Activated T-helper 2 cell treated with anti-CD3 and anti-CD28 coated beads, Interferon-gamma antibody, Interleukin-2, Interleukin-4, amounts not matched to agents 10 μg/mL and 5 μg/mL and 100 μg/mL, durations not matched to agents 14 hours and 24 hours and 36 hours (primary cell): Measurements from ENCODE around the gene SERPINB2. TPM values are rescaled to one million over a fixed set of nuclear protein-coding genes. Genes with fewer than 3 reads are reported as not detected.

Experiments
- DNase-seq: peaks from one replicate; pipeline ENCODE4 v3.0.0; 2021; ENCODE audit warnings: low spot score
- H3K27ac Mint-ChIP-seq: one replicate; pipeline ENCODE4 v1.8.0; 2021; ENCODE audit warnings: mixed read lengths
- H3K27me3 Mint-ChIP-seq: one replicate; pipeline ENCODE4 v1.8.0; 2021; ENCODE audit warnings: low read depth, mixed read lengths
- H3K36me3 Mint-ChIP-seq: one replicate; pipeline ENCODE4 v1.8.0; 2021; ENCODE audit warnings: low read depth, mixed read lengths
- H3K4me1 Mint-ChIP-seq: one replicate; pipeline ENCODE4 v1.8.0; 2021; ENCODE audit warnings: low read depth, mixed read lengths
- H3K4me3 Mint-ChIP-seq: one replicate; pipeline ENCODE4 v1.8.0; 2021; ENCODE audit warnings: low read depth, mild to moderate bottlenecking, moderate library complexity, mixed read lengths
- H3K9me3 Mint-ChIP-seq: one replicate; pipeline ENCODE4 v1.8.0; 2021; ENCODE audit warnings: mixed read lengths
- intact Hi-C: fragments of 100-400 bp; cut with micrococcal nuclease; formaldehyde crosslinking; loops from one replicate; pipeline ENCODE4 v1.15.1; 2023
- total RNA-seq: library from RNA; stranded (reverse); gene quantifications from 2 replicates; pipeline ENCODE4 v1.2.3, GENCODE V29; 2022

The SERPINB2 gene, protein sequence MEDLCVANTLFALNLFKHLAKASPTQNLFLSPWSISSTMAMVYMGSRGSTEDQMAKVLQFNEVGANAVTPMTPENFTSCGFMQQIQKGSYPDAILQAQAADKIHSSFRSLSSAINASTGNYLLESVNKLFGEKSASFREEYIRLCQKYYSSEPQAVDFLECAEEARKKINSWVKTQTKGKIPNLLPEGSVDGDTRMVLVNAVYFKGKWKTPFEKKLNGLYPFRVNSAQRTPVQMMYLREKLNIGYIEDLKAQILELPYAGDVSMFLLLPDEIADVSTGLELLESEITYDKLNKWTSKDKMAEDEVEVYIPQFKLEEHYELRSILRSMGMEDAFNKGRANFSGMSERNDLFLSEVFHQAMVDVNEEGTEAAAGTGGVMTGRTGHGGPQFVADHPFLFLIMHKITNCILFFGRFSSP
- not detected in 2 replicates for total RNA-seq

DNA sequence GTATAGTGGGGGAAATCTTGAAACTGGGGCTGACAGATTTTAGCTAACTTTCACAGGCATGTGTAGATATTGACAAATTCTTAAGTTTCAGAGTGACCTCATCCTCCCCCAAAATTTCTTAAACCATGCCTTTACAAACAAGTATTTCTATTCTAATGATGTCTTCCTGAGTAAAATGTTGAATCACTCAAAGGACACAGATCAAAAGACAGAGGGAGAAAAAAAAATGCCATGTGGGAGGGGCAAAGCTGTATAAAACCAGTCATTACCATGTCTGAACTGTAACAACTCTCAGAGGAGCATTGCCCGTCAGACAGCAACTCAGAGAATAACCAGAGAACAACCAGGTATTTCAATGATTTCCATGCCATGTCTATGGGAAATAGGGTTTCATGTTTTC is at the start of gene SERPINB2:
Gene SERPINB2 (plus strand): TSS at position 282 of the 400 bp plus-strand sequence. CDS start 3,740 bp downstream, outside the sequence.
- Mint-ChIP-seq H3K27me3 (peaks cover 12% of the 10 kb centered on the region), H3K36me3 (no peaks in the 10 kb centered on the region), H3K4me1 (peaks cover 4% of the 10 kb centered on the region), H3K4me3 (no peak within 1 kb of the TSS), H3K27ac (no peak within 1 kb of the TSS), H3K9me3 (no peaks in the 10 kb centered on the region)
- DNase-seq, result no peak
- intact Hi-C loops, result loop anchor here (5.0 kb wide), 1 partner anchor 50 kb away; no protein-coding TSS in a partner anchor

DNA sequence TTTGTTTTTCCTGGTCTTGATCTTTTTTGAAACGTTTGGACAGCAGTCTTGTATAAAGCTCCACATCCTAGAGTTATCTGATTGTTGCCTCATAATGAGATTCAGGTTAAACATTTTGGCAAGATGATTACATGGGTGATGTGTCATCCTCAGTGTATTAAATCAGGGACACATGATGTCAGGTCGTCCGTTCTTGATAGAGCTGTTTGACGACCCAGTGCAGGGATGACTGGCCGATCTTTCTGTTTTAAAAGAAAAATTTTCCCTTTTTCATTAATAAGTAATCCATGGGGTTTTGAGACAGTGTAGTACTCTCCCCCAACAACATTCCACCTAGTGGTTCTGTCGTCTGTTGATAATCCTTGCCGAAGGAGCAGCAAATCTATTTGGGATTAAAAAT is 44.5 kb upstream of the SERPINB2 start:
- H3K4me1 Mint-ChIP-seq, result no peaks in the 10 kb centered on the region
- no peaks in the 10 kb centered on the region for H3K9me3 Mint-ChIP-seq
- no peak overlapping the region for H3K27ac Mint-ChIP-seq
- H3K36me3 Mint-ChIP-seq, result no peaks in the 10 kb centered on the region
- no peak overlapping the region for H3K4me3 Mint-ChIP-seq
- no peak for DNase-seq
- intact Hi-C loops, result no loop called here
- peaks cover 20% of the 10 kb centered on the region for H3K27me3 Mint-ChIP-seq

DNA sequence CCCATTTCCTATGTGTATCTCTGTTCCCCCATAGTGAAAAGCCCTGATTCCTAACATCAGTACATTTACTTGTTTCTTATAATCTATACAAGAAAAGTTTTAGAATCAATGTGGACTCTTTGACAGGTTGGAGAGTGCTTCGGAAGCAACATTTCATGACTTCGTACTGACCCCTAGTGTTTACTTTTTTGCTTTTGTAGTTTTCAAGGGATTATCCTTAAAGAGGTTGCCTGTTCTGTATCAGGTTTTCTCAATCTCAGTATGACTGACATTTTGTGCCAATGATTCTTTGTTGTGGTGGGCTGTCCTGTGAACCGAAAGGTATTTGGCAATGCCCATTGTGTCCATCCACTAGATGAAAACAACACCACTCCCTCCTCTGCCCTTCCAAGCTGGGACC is 43.3 kb upstream of the SERPINB2 start:
- H3K27ac Mint-ChIP-seq, result no peak overlapping the region
- H3K27me3 Mint-ChIP-seq, result peaks cover 22% of the 10 kb centered on the region
- no peak overlapping the region for H3K4me3 Mint-ChIP-seq
- no peaks in the 10 kb centered on the region for H3K36me3 Mint-ChIP-seq
- no peaks in the 10 kb centered on the region for H3K9me3 Mint-ChIP-seq
- no peak for DNase-seq
- intact Hi-C loops, result loop anchor here (1.0 kb wide), 1 partner anchor 326 kb away; no protein-coding TSS in a partner anchor
- H3K4me1 Mint-ChIP-seq, result no peaks in the 10 kb centered on the region

- Mint-ChIP-seq H3K27me3 (peaks cover 13% of the 10 kb centered on the region), H3K36me3 (no peaks in the 10 kb centered on the region), H3K9me3 (no peaks in the 10 kb centered on the region), H3K4me1 (no peaks in the 10 kb centered on the region), H3K27ac (no peak overlapping the region), H3K4me3 (no peak overlapping the region)
- intact Hi-C loops, result loop anchor here (2.0 to 5.0 kb wide), 2 partner anchors 23 to 271 kb away; no protein-coding TSS in a partner anchor
- DNase-seq, result no peak
These were observed 39.3 kb upstream of the SERPINB2 start for GRCh38 chr18:63848159-63848558.

DNA sequence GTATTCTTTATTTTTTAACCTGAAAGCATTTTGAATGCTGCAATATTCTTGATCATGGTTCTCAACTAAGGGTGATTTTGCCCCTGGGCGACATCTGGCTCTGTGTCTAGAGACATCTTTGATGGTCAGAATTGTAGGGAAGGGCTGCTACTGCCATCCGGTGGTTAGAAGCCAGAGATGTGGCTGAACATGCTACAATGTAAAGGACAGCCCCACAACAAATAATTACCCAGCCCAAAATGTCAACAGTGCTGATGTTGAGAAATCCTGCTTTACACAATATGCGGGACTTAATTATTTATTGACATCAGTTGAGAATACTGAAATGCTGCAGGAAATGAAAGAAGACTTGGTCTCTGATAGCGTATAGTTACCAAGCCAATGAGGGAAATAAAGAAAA is 37.5 kb upstream of the SERPINB2 start:
- intact Hi-C loops, result no loop called here
- no peaks in the 10 kb centered on the region for H3K4me1 Mint-ChIP-seq
- H3K27ac Mint-ChIP-seq, result no peak overlapping the region
- DNase-seq, result no peak
- no peaks in the 10 kb centered on the region for H3K36me3 Mint-ChIP-seq
- no peaks in the 10 kb centered on the region for H3K9me3 Mint-ChIP-seq
- H3K4me3 Mint-ChIP-seq, result no peak overlapping the region
- H3K27me3 Mint-ChIP-seq, result peaks cover 13% of the 10 kb centered on the region

DNA sequence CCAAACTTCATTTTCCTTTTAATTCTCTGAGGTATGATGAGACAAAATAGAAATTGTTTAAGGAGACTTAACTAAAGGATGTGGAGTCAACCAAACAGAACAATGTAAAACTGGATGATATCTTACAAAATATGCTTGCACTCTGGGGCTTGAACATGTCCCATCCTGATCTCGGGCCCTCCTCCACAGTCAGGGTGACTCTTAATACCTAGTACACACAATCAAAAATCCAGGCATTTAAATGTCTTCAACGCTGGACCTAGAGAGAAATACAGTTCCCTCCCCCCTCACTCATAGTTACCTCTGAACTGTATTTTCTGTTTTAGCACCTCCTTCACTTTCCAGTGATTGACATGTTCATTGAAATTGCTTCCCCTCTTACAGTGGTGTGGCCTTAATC is 36.9 kb upstream of the SERPINB2 start:
- intact Hi-C loops, result no loop called here
- no peaks in the 10 kb centered on the region for H3K36me3 Mint-ChIP-seq
- H3K4me3 Mint-ChIP-seq, result no peak overlapping the region
- no peak for DNase-seq
- H3K27me3 Mint-ChIP-seq, result peaks cover 11% of the 10 kb centered on the region
- H3K9me3 Mint-ChIP-seq, result no peaks in the 10 kb centered on the region
- H3K4me1 Mint-ChIP-seq, result no peaks in the 10 kb centered on the region
- H3K27ac Mint-ChIP-seq, result no peak overlapping the region

DNA sequence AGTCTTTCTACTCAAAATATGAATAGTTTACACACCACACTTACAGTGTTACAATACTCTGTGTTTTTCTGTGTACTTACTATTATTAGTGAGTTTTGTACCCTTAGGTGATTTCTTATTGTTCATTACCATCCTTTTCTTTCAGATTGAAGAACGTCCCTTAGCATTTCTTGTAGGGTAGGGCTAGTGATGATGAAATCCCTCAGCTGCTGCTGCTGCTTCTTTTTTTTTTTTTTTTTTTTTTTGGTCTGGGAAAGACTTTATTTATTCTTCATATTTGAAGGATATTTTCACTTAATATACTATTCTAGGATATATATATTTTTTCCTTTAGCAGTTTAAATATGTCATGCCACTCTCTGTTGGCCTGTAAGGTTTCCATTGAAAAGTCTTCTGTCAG is 29.0 kb upstream of the SERPINB2 start:
- Mint-ChIP-seq H3K4me1 (no peaks in the 10 kb centered on the region), H3K9me3 (no peaks in the 10 kb centered on the region), H3K27me3 (peaks cover 14% of the 10 kb centered on the region), H3K36me3 (no peaks in the 10 kb centered on the region), H3K4me3 (no peak overlapping the region), H3K27ac (no peak overlapping the region)
- DNase-seq, result no peak
- intact Hi-C loops, result no loop called here

GRCh38 chr18:63859781-63860475 is 27.6 kb upstream of the SERPINB2 start:
- Mint-ChIP-seq H3K36me3 (no peaks in the 10 kb centered on the region), H3K4me1 (no peaks in the 10 kb centered on the region), H3K27ac (no peak overlapping the region), H3K27me3 (peaks cover 14% of the 10 kb centered on the region), H3K4me3 (no peak overlapping the region), H3K9me3 (no peaks in the 10 kb centered on the region)
- no peak for DNase-seq
- intact Hi-C loops, result no loop called here

DNA sequence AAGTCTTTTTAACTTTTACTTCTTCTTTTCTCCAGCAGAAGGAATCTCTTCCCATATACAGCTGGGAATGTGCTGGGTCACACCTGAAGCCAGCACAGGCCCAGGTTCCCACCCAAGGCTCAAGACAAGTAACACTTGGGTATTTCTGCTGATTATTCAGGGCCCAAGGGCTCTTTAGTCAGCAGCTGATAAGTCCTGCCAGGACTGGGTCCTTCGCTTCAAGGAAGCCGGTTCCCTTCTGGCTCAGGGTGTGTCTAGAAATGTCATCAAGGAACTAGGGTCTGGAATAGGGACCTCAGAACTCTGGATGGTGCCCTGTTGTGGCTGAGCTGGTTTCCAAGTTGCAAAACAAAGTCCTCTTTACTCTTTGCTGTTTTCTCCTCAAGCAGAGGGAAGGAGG is 27.0 kb upstream of the SERPINB2 start:
- DNase-seq, result no peak
- no peaks in the 10 kb centered on the region for H3K36me3 Mint-ChIP-seq
- H3K27me3 Mint-ChIP-seq, result peaks cover 14% of the 10 kb centered on the region
- no peak overlapping the region for H3K27ac Mint-ChIP-seq
- no peak overlapping the region for H3K4me3 Mint-ChIP-seq
- no peaks in the 10 kb centered on the region for H3K4me1 Mint-ChIP-seq
- H3K9me3 Mint-ChIP-seq, result no peaks in the 10 kb centered on the region
- intact Hi-C loops, result no loop called here

- H3K4me1 Mint-ChIP-seq, result no peaks in the 10 kb centered on the region
- H3K4me3 Mint-ChIP-seq, result no peak overlapping the region
- intact Hi-C loops, result no loop called here
- no peak for DNase-seq
- H3K27ac Mint-ChIP-seq, result no peak overlapping the region
- no peaks in the 10 kb centered on the region for H3K27me3 Mint-ChIP-seq
- H3K9me3 Mint-ChIP-seq, result no peaks in the 10 kb centered on the region
- H3K36me3 Mint-ChIP-seq, result no peaks in the 10 kb centered on the region
These were observed 20.0 kb upstream of the SERPINB2 start for GRCh38 chr18:63867368-63868125.

DNA sequence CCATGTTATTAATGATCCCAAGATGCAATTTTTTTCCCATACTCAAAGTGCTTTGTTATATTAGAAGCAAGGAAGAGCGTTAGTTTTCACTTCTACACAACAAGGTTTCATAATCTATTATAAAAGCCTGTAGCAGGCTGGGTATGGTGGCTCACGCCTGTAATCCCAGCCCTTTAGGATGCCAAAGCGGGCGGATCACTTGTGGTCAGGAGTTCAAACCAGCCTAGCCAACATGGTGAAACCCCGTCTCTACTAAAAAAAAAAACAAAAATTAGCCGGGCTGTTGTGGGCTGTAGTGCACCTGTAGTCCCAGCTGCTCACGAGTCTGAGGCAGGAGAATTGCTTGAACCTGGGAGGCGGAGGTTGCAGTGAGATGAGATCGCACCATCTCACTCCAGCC is 19.0 kb upstream of the SERPINB2 start:
- intact Hi-C loops, result no loop called here
- Mint-ChIP-seq H3K27ac (no peak overlapping the region), H3K4me1 (no peaks in the 10 kb centered on the region), H3K4me3 (no peak overlapping the region), H3K9me3 (no peaks in the 10 kb centered on the region), H3K27me3 (no peaks in the 10 kb centered on the region), H3K36me3 (no peaks in the 10 kb centered on the region)
- DNase-seq, result no peak

GRCh38 chr18:63869374-63869773 is 18.1 kb upstream of the SERPINB2 start:
- Mint-ChIP-seq H3K36me3 (no peaks in the 10 kb centered on the region), H3K27ac (no peak overlapping the region), H3K4me3 (no peak overlapping the region), H3K9me3 (no peaks in the 10 kb centered on the region), H3K27me3 (peaks cover 2% of the 10 kb centered on the region), H3K4me1 (no peaks in the 10 kb centered on the region)
- intact Hi-C loops, result no loop called here
- no peak for DNase-seq
